ENCODE measurements around the gene CPZ. TPM values are rescaled to one million over a fixed set of nuclear protein-coding genes. Genes with fewer than 3 reads are reported as not detected.

CPZ gene
- total and polyA plus RNA-seq, 2 experiments from 2014 or later = 24.6 to 37.3 TPM

- Mint-ChIP-seq H3K9me3 (no peaks in the 10 kb centered on the region), H3K36me3 (ENCODE audit: low read depth) (no peaks in the 10 kb centered on the region), H3K27ac (no peak overlapping the region), H3K4me3 (no peak overlapping the region), H3K4me1 (peaks cover 6% of the 10 kb centered on the region), H3K27me3 (ENCODE audit: insufficient read depth, low read depth, poor library complexity) (peaks cover 13% of the 10 kb centered on the region)
- H3K4me1 ChIP-seq (ENCODE audit: insufficient read depth) = no peaks in the 10 kb centered on the region
- no peaks in the 10 kb centered on the region for H4K20me1 ChIP-seq (replicated peaks; ENCODE audit: insufficient read depth)
- no peak for TF ChIP-seq ZNF114 (CRISPR knock-in tag; IDR thresholded peaks at IDR 0.05)
- no peaks in the 10 kb centered on the region for H3K79me2 ChIP-seq (replicated peaks; ENCODE audit: insufficient read depth)
- no peak overlapping the region; the same call in 1 of the 2 replicates for H2AFZ ChIP-seq
- H3K4me3 ChIP-seq = no peak overlapping the region
- no peak overlapping the region for H3K27ac ChIP-seq (ENCODE audit: low read depth)
- H3K27me3 ChIP-seq (ENCODE audit: insufficient read depth) = no peaks in the 10 kb centered on the region
- ATAC-seq = no peak
- no peaks in the 10 kb centered on the region for H3F3A ChIP-seq (replicated peaks; ENCODE audit: low read depth)
- no peaks in the 10 kb centered on the region for H3K36me3 ChIP-seq (ENCODE audit: insufficient read depth)
- no peak overlapping the region for H3K4me2 ChIP-seq
- no peak for DNase-seq (ENCODE audit: low spot score)
- H3K9me2 ChIP-seq (ENCODE audit: insufficient read depth) = no peaks in the 10 kb centered on the region
Measured at GRCh38 chr4:8646296-8647093, 53.9 kb downstream of the CPZ start.

DNA sequence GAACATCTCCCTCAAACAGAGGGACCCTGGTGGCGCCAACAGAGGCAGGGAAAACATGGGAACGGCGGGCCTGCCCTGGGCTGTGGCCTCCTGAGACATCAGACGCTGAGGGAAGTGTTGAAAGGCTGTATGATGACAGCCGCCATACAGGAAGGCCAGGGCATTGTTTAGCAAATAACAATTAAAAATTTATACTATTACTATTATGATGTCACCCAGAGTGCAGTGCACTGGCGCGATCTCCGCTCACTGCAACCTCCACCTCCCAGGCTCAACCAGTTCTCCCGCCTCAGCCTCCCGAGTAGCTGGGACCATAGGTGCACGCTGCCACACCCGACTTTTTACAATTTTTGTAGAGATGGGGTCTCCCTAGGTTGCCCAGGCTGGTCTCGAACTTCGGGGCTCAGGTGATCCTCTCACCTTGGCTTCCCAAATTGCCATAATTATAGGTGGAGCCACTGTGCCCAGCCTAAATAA lies 54.6 kb downstream of the CPZ start:
- Mint-ChIP-seq H3K27ac (no peak overlapping the region), H3K36me3 (ENCODE audit: low read depth) (no peaks in the 10 kb centered on the region), H3K9me3 (no peaks in the 10 kb centered on the region), H3K4me3 (no peak overlapping the region), H3K4me1 (peaks cover 6% of the 10 kb centered on the region), H3K27me3 (ENCODE audit: insufficient read depth, low read depth, poor library complexity) (peaks cover 10% of the 10 kb centered on the region)
- no peak overlapping the region for H3K4me2 ChIP-seq
- no peaks in the 10 kb centered on the region for H3K9me2 ChIP-seq (ENCODE audit: insufficient read depth)
- no peaks in the 10 kb centered on the region for H3K36me3 ChIP-seq (ENCODE audit: insufficient read depth)
- no peaks in the 10 kb centered on the region for H4K20me1 ChIP-seq (replicated peaks; ENCODE audit: insufficient read depth)
- no peaks in the 10 kb centered on the region for H3K4me1 ChIP-seq (ENCODE audit: insufficient read depth)
- no peak overlapping the region for H2AFZ ChIP-seq
- H3K79me2 ChIP-seq (replicated peaks; ENCODE audit: insufficient read depth) = no peaks in the 10 kb centered on the region
- no peaks in the 10 kb centered on the region for H3K27me3 ChIP-seq (ENCODE audit: insufficient read depth)
- H3K4me3 ChIP-seq = no peak overlapping the region
- ATAC-seq (no peak), DNase-seq (ENCODE audit: low spot score) (no peak)
- TF ChIP-seq ZNF114 (CRISPR knock-in tag; IDR thresholded peaks at IDR 0.05) (no peak), EZH2 (IDR thresholded peaks at IDR 0.05; ENCODE audit: low read depth, unreplicated experiment) (no peak), CREB1 (CRISPR knock-in tag; IDR thresholded peaks at IDR 0.05; ENCODE audit: low read depth) (no peak), ZNF331 (CRISPR knock-in tag; IDR thresholded peaks at IDR 0.05; ENCODE audit: low read depth) (no peak), EZH2phosphoT487 (IDR thresholded peaks at IDR 0.05; ENCODE audit: unreplicated experiment) (no peak), STAT1 (IDR thresholded peaks at IDR 0.05; ENCODE audit: unreplicated experiment) (no peak), POLR2AphosphoS5 (IDR thresholded peaks at IDR 0.05; ENCODE audit: low read depth) (no peak)
- TF ChIP-seq, protein P1, sequence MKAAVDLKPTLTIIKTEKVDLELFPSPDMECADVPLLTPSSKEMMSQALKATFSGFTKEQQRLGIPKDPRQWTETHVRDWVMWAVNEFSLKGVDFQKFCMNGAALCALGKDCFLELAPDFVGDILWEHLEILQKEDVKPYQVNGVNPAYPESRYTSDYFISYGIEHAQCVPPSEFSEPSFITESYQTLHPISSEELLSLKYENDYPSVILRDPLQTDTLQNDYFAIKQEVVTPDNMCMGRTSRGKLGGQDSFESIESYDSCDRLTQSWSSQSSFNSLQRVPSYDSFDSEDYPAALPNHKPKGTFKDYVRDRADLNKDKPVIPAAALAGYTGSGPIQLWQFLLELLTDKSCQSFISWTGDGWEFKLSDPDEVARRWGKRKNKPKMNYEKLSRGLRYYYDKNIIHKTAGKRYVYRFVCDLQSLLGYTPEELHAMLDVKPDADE (IDR thresholded peaks at IDR 0.05) = no peak
- TF ChIP-seq, protein P2, sequence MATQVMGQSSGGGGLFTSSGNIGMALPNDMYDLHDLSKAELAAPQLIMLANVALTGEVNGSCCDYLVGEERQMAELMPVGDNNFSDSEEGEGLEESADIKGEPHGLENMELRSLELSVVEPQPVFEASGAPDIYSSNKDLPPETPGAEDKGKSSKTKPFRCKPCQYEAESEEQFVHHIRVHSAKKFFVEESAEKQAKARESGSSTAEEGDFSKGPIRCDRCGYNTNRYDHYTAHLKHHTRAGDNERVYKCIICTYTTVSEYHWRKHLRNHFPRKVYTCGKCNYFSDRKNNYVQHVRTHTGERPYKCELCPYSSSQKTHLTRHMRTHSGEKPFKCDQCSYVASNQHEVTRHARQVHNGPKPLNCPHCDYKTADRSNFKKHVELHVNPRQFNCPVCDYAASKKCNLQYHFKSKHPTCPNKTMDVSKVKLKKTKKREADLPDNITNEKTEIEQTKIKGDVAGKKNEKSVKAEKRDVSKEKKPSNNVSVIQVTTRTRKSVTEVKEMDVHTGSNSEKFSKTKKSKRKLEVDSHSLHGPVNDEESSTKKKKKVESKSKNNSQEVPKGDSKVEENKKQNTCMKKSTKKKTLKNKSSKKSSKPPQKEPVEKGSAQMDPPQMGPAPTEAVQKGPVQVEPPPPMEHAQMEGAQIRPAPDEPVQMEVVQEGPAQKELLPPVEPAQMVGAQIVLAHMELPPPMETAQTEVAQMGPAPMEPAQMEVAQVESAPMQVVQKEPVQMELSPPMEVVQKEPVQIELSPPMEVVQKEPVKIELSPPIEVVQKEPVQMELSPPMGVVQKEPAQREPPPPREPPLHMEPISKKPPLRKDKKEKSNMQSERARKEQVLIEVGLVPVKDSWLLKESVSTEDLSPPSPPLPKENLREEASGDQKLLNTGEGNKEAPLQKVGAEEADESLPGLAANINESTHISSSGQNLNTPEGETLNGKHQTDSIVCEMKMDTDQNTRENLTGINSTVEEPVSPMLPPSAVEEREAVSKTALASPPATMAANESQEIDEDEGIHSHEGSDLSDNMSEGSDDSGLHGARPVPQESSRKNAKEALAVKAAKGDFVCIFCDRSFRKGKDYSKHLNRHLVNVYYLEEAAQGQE (IDR thresholded peaks at IDR 0.05; ENCODE audit: unreplicated experiment) = no peak
- TF ChIP-seq, protein P3, sequence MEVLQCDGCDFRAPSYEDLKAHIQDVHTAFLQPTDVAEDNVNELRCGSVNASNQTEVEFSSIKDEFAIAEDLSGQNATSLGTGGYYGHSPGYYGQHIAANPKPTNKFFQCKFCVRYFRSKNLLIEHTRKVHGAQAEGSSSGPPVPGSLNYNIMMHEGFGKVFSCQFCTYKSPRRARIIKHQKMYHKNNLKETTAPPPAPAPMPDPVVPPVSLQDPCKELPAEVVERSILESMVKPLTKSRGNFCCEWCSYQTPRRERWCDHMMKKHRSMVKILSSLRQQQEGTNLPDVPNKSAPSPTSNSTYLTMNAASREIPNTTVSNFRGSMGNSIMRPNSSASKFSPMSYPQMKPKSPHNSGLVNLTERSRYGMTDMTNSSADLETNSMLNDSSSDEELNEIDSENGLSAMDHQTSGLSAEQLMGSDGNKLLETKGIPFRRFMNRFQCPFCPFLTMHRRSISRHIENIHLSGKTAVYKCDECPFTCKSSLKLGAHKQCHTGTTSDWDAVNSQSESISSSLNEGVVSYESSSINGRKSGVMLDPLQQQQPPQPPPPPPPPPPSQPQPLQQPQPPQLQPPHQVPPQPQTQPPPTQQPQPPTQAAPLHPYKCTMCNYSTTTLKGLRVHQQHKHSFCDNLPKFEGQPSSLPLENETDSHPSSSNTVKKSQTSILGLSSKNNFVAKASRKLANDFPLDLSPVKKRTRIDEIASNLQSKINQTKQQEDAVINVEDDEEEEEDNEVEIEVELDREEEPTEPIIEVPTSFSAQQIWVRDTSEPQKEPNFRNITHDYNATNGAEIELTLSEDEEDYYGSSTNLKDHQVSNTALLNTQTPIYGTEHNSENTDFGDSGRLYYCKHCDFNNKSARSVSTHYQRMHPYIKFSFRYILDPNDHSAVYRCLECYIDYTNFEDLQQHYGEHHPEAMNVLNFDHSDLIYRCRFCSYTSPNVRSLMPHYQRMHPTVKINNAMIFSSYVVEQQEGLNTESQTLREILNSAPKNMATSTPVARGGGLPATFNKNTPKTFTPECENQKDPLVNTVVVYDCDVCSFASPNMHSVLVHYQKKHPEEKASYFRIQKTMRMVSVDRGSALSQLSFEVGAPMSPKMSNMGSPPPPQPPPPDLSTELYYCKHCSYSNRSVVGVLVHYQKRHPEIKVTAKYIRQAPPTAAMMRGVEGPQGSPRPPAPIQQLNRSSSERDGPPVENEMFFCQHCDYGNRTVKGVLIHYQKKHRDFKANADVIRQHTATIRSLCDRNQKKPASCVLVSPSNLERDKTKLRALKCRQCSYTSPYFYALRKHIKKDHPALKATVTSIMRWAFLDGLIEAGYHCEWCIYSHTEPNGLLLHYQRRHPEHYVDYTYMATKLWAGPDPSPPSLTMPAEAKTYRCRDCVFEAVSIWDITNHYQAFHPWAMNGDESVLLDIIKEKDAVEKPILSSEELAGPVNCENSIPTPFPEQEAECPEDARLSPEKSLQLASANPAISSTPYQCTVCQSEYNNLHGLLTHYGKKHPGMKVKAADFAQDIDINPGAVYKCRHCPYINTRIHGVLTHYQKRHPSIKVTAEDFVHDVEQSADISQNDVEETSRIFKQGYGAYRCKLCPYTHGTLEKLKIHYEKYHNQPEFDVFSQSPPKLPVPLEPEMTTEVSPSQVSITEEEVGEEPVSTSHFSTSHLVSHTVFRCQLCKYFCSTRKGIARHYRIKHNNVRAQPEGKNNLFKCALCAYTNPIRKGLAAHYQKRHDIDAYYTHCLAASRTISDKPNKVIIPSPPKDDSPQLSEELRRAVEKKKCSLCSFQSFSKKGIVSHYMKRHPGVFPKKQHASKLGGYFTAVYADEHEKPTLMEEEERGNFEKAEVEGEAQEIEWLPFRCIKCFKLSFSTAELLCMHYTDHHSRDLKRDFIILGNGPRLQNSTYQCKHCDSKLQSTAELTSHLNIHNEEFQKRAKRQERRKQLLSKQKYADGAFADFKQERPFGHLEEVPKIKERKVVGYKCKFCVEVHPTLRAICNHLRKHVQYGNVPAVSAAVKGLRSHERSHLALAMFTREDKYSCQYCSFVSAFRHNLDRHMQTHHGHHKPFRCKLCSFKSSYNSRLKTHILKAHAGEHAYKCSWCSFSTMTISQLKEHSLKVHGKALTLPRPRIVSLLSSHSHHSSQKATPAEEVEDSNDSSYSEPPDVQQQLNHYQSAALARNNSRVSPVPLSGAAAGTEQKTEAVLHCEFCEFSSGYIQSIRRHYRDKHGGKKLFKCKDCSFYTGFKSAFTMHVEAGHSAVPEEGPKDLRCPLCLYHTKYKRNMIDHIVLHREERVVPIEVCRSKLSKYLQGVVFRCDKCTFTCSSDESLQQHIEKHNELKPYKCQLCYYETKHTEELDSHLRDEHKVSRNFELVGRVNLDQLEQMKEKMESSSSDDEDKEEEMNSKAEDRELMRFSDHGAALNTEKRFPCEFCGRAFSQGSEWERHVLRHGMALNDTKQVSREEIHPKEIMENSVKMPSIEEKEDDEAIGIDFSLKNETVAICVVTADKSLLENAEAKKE (CRISPR knock-in tag; IDR thresholded peaks at IDR 0.05) = no peak
- no peaks in the 10 kb centered on the region for H3F3A ChIP-seq (replicated peaks; ENCODE audit: low read depth)
- H3K27ac ChIP-seq (ENCODE audit: low read depth) = no peak overlapping the region

Measured in GM23338 (cell line).